GM12878 (cell line): ENCODE data around the gene TNFAIP1.

ENCODE experiments used
- BRCA1 ChIP-seq: IDR thresholded peaks from 2 replicates; pipeline ENCODE4 v1.6.1; 2011; ENCODE audit warnings: low read depth, low read length, improper control_type of control experiment
- CBFB ChIP-seq: IDR thresholded peaks from 2 replicates; pipeline ENCODE4 v1.6.1; 2016; ENCODE audit warnings: antibody characterized with exemption, low read depth
- EP300 ChIP-seq, 2 experiments: fragments of 150-350 bp in 1 of 2; IDR thresholded peaks; 2 replicates each; pipeline ENCODE4 v1.6.1; 2011 to 2012; ENCODE audit warnings: low read depth in 2 of 2, low read length in 2 of 2, borderline replicate concordance in 1 of 2, improper control_type of control experiment in 1 of 2, inconsistent platforms in 1 of 2; ENCODE audit not compliant: control insufficient read depth in 1 of 2
- MEF2A ChIP-seq: IDR thresholded peaks from 2 replicates; pipeline ENCODE4 v1.6.1; 2011; ENCODE audit warnings: low read depth, mild to moderate bottlenecking, low read length, moderate library complexity; ENCODE audit not compliant: insufficient read depth
- POLR2AphosphoS5 ChIP-seq: IDR thresholded peaks from 2 replicates; pipeline ENCODE4 v1.6.1; 2011; ENCODE audit warnings: mild to moderate bottlenecking, low read length, inconsistent platforms
- TCF7 ChIP-seq: IDR thresholded peaks from 2 replicates; pipeline ENCODE4 v1.6.1; 2014; ENCODE audit warnings: antibody characterized with exemption, borderline replicate concordance
- TF ChIP-seq, protein P1 (sequence below), 3 experiments: IDR thresholded peaks in 2 of 3; conservative IDR thresholded peaks in 1 of 3; 2 replicates each; pipeline ENCODE4 v1.5.1; 2011; ENCODE audit warnings: low read depth in 3 of 3, low read length in 3 of 3, mild to moderate bottlenecking in 3 of 3, control low read depth in 2 of 3, moderate library complexity in 2 of 3, inconsistent platforms in 1 of 3, mixed read lengths in 1 of 3; ENCODE audit not compliant: control insufficient read depth in 2 of 3, insufficient read depth in 1 of 3; ENCODE audit errors: extremely low read depth in 1 of 3
- TF ChIP-seq, protein P2 (sequence below): IDR thresholded peaks from 2 replicates; pipeline ENCODE4 v1.6.1; 2011; ENCODE audit warnings: low read depth, mild to moderate bottlenecking, low read length, moderate library complexity, borderline replicate concordance; ENCODE audit errors: extremely low read depth

DNA sequence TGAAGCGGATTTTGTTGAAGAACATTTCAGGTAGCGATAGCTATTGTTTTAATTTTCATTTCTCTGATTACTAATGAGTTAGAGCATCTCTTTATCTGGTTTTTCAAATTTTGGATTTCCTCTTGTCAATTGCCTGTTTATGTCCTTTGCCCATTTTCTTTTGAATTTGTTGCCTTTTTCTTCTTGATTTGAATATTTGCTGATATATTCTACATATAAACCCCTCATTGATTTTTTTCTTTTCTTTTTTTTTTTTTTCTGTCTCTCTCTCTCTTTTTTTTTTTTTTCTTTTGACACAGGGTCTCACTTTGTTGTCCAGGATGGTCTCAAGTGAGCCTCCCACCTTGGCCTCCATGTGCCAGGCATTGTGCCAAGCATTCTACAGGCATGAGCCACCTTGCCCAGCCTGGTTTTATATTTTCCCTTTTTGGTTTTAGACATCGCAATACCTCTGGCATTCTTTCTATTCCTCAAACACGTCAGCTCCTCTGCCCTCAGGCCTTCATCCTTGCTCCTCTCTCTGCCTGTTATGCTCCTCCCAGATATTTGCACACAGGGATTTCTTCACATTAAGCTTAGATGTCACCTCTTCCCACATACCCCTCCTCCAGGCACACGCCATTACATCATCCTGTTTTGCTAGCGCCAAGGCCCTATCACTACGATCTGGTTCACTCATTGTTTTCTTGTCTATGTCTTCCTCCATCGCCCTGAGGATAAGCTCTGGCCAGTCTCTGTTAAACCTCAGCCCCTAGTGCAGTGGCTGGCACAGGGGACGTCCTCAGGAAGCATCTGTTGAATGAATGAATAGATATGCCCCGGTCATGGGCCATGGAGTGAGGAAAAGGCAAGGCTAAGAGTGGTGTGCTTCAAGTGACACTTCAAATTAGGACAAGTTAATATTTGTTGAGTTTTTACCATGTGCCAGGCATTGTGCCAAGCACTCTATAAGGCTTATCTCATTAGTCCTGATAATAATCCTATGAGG, 44.5 kb downstream of the TNFAIP1 start:
- no peak for TF ChIP-seq CBFB
- TF ChIP-seq, protein P1, sequence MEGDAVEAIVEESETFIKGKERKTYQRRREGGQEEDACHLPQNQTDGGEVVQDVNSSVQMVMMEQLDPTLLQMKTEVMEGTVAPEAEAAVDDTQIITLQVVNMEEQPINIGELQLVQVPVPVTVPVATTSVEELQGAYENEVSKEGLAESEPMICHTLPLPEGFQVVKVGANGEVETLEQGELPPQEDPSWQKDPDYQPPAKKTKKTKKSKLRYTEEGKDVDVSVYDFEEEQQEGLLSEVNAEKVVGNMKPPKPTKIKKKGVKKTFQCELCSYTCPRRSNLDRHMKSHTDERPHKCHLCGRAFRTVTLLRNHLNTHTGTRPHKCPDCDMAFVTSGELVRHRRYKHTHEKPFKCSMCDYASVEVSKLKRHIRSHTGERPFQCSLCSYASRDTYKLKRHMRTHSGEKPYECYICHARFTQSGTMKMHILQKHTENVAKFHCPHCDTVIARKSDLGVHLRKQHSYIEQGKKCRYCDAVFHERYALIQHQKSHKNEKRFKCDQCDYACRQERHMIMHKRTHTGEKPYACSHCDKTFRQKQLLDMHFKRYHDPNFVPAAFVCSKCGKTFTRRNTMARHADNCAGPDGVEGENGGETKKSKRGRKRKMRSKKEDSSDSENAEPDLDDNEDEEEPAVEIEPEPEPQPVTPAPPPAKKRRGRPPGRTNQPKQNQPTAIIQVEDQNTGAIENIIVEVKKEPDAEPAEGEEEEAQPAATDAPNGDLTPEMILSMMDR (IDR thresholded peaks at IDR 0.05 in 2 of 3, conservative IDR thresholded peaks at IDR 0.05 in 1 of 3; ENCODE audit: control insufficient read depth in 2 of 3, extremely low read depth in 1 of 3, insufficient read depth in 1 of 3, low read depth in 3 of 3, low read length in 3 of 3): no peak
- TF ChIP-seq BRCA1: no peak
- no peak for TF ChIP-seq MEF2A
- TF ChIP-seq, protein P2, sequence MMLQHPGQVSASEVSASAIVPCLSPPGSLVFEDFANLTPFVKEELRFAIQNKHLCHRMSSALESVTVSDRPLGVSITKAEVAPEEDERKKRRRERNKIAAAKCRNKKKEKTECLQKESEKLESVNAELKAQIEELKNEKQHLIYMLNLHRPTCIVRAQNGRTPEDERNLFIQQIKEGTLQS: no peak
- TF ChIP-seq TCF7: no peak
- no peak for TF ChIP-seq POLR2AphosphoS5
- TF ChIP-seq EP300 (IDR thresholded peaks at IDR 0.05; ENCODE audit: borderline replicate concordance in 1 of 2, control insufficient read depth in 1 of 2, low read depth in 2 of 2, low read length in 2 of 2): no peak
